HS-27A (cell line): ENCODE results near the gene TMEM150C.
"Not testable (repeated sequence)": the region's sequence is repeated elsewhere in the genome, so short reads cannot be mapped to it uniquely, and the experiment has no call there.

Source experiments
- DNase-seq: peaks from one replicate; pipeline ENCODE4 v3.0.0-alpha.2; 2012; ENCODE audit warnings: low read depth, missing footprints

TMEM150C gene

DNA sequence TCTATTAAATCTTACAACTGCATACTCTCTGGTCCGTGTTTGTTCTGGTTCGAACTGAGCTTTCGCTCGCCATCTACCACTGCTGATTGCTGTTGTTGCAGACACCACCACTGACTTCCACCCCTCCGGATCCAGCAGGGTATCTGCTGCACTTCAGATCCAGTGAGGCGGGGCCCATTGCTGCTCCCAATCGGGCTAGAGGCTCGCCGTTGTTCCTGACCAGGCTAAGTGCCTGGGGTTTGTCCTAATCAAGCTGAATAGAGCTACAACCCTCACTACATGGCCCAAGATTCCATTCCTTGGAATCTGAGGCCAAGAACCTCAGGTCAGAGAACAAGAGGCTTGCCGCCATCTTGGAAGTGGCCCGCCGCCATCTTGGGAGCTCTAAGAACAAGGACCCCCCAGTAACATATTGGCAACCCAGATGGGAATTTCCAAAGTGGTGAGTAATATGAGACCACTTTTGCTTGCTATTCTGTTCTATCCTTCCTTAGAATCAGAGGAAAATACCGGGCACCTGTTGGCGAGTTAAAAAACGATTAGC is 88.1 kb downstream of the TMEM150C start:
- no peak for DNase-seq

DNA sequence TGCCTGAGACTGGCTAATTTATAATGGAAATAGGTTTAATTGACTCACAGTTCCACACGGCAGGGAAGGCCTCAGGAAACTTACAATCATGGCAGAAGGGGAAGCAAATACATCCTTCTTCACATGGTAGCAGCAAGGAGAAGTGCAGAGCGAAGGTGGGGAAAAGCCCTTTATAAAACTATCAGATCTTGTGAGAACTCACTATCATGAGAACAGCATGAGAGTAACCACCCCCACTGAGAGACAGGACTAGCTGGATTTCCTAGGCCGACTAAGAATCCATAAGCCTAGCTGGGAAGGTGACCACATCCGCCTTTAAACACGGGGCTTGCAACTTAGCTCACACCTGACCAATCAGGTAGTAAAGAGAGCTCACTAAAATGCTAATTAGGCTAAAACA is 88.7 kb downstream of the TMEM150C start:
- DNase-seq = not testable (repeated sequence)

DNA sequence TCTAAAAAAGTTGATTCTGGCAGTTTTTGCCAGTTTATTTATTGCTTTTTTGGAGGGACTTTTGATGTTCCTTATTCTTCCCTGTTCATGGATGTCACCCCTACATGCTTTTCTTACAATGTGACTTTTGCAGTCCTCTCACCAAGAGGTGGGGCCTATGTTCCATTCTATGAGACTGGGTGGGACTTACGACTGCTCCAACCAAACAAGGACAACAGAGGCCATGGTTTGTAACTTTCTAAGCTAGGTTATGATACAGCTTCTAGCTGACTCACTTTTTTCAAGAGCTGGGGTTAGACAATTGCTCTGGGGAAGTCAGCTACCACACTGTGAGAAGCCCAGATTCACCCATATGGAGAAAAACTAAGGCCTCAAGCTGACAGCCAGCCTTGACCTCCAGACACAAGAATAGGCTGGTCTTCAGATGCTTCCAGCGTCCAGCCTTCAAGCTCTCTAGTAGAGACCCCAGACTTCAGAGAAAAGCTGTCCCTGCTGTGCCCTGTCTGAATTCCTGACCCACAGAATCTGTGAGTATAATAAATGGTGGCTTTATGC is 91.9 kb downstream of the TMEM150C start:
- DNase-seq = no peak

DNA sequence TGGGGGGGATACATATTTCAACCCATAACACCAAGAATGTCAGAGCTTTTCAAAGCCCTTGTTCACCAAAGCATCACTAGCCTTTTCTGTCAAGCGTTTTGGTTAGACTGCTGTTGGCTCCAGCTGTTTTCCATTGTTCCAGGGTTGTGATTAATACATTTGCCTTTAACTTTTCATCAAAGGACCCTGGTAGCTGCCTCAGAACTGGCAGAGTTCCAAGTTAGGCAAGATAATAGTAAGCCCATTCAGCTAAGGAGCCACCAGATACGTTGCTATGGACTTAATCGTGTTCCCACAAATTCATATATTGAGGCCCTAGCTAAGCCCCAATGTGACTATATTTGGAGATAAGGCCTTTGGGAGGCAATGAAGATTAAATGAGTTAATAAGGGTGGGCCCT is 94.3 kb downstream of the TMEM150C start:
- no peak for DNase-seq

DNA sequence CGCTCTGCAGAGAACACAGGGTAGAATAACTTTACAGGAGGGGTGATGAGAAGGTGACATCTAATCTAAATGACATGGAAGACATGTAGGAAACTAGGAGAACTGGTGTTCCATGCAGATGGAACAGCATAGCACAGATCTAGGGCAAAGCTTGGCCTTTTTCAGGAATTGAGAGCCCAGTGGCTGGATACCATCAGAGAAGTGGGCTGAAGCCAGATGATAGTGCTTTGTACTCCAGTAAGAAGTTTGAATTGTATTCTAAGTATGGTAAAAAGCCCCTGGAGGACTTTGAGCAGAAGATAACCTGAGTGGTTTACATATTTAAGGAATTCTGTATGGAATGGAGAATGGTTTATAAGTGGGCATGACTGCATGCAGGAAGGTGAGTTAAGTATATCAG is 98.6 kb downstream of the TMEM150C start:
- no peak for DNase-seq

DNA sequence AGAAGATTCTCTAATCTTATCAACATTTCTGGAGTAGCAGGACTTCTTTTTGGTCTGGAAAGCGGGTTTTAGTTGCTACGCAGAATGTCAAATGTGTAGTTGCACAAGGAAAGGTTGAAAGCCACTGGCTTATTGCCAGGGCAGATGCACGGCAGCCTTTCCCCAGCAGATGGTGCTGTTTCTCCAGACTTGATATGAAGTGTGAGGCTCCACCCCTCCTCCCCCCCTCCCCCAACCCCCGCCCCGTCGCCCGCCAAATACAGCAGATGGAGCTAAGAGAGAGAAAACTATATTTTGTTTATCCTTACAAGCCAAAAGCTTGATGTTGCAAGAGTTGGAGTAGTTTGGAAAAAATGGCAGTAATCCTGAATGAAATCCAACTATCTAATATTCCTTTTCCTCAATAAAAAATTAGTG is 99.4 kb downstream of the TMEM150C start:
- DNase-seq = peak; percentile 53

DNA sequence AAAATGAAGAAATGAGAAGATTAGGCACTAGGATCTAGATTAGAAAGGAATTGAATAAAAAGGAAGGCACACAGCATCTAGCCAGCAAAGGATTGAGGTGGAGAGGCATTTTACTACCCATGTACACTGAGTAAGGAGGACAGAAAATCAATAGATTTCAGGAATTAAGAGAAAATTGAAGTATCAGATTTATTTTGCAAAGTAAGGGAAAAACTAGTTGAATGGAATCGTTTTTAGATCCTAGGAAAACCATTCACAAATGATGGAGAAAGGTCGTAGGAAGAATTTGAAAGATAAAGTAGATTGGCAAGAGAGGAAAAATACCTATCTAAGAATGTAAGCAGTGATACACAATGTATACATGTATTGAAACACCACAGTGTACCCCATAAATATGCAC is 100.1 kb downstream of the TMEM150C start:
- DNase-seq = no peak

DNA sequence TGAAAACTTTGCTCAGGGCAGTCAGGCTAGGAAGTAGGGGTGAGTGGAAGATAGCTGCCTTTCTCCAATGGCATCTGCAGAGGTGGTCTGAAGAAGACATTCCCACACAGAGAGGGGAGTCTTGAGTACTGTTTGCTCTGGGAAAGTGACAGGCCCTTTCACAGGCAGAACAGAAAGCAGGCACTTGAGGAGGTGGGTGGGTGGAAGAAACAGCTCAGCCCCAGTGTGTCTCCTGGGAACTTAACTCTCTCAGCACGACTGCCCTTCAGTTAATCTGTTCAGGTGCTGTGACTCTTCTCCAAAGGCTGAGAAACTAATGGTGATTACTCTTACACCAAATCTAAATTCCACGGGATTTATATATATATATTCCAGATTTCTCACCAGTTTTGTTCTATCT is 103.1 kb downstream of the TMEM150C start:
- DNase-seq = no peak

DNA sequence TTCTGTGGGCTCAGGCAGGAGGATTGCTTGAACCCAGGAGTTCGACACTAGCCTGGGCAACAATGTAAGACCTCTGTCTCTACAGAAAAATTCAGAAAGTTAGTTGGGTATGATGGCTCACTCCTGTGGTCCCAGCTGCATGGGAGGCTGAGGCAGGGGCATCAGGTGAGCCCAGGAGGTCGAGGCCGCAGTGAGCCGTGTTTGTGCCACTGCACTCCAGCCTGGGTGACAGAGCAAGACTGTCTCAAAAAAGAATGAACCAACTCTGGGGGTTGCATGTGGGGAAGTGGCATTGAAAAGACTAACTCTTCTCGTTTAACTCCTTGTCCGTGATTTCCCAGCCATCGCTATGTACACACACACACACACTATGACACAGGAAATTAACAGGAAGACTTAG is 104.5 kb downstream of the TMEM150C start:
- no peak for DNase-seq

DNA sequence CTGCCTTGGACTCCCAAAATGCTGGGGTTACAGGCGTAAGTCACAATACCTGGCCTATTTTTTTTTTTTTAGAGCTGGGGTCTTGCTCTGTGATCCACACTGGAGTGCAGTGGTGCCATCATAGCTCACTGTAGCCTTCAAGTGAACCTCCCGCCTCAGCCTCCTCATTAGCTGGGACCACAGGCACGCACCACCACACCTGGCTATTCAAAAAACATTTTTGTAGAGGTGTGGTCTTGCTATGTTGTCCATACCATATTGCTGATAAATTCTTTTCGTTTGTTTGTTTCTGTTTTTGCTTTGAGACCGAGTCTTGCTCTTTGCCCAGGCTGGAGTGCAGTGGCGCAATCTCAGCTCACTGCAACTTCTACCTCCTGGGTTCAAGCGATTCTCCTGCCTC is 109.8 kb downstream of the TMEM150C start:
- no peak for DNase-seq

DNA sequence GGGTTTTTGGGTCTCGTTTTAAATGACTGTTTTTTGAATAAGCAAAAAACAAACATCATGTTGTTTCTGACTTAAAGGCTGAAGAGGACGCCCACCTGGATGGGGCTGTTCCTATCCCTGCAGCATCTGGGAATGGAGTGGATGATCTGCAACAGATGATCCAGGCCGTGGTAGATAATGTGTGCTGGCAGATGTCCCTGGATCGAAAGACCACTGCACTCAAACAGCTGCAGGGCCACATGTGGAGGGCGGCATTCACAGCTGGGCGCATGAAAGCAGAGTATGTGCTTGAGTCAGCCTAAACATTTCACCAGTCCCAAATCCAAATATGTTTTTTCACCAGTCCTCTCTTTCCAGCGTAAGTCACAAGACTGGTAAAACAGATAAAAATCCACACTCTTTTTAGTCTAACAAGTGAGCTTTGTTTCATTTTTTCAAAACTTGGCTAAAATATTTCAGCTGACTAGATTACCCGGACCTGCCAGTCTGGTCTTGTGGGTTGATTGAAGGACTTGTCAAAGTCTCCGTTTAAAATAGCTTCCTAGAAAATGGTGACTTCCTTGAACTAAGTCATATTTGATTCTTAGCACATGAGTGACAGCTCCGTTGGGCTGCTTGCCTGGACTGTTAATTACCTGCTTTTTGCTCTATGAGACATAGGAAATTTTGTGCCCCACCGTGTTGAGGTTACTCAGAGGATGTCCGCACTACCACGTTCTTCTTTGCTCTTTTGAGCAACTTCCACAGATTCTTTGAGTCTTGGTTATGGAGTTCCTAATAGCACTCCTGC is 110.6 kb downstream of the TMEM150C start:
- DNase-seq = no peak

DNA sequence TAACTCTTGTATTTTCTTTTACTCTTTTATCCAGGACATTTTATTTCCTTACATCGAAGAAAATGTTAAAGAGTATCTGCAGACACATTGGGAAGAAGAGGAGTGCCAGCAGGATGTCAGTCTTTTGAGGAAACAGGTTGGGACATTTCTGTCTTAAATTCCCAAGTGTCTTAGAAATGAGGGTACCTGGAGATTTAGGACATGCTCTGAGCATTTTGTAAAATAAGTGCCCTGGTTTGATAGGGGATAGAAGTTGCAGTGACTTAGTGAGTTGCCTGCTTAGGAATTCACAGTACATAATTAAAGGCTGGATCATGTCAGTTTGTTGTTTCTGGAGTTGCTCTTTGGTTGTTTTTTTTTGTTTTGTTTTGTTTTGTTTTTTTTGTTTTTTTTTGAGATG is 113.9 kb downstream of the TMEM150C start:
- DNase-seq = no peak

DNA sequence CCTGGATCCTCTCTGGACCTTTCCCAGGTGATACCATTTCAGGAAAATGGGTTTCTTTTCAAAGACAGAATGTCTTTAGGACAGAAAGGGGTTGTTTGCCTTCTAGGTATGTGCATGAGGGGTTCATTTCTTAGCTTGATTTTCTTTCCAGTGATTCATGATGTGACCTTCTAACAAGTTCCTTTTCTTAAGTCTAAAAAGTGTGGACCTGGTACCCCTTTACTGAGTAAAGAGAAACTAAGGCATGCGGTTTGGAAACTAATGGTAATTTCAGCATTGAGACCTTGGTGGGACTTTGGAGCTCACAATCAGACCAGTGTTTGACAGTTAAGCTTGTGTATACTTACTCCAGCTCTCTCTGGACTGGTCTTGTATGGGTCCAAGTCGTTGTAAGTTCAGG is 122.7 kb downstream of the TMEM150C start:
- no peak for DNase-seq

DNA sequence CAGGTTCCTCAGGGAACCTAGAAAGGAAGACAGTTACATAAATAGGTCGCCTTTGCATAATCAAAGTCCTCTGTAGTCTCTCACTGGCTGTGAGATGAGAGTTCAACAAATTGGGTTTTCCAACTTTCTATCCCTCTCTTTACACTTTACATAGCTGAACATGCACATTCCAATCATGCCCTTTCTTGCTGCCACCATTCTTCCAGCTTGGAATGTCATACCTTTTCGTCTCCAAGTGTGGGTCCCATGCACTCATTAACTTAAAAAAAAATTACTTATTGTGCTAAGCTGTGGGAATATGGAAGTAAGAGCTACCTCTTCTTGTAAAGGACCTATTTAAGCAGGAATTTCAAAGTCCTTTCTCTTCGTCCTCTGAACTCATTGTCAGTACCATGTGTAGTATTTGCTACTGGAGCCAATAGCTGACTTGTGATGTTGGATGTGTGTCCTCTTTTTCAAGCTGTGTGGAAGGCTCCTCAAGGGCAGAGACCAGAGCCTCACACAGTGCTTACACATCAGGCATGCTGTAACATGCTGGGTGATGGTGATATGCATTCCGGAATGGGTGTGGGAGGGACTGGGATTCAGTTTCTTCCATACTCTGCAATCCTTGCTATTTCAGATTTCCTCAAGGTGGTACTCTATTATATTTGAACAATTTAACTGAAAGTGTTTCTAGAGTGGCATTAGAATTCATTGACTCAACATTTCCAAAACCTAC is 124.3 kb downstream of the TMEM150C start:
- no peak for DNase-seq

DNA sequence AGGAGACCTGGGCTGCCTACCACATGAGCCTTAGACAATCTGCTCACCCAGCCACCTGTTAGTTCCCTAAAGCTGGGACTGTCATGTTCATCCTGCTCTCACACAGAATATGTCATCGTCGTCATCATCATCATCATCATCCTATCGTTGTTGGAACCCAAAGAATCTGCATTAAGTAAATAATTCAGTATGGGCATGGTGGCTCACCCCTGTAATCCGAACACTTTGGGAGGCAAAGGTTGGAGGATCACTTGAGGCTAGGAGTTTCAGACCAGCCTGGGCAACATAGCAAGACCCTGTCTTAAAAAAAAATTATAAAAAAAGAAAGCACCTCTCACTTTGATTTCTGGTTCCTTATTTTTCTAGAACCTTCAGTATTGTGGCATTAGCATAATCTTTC is 125.0 kb downstream of the TMEM150C start:
- DNase-seq = no peak

DNA sequence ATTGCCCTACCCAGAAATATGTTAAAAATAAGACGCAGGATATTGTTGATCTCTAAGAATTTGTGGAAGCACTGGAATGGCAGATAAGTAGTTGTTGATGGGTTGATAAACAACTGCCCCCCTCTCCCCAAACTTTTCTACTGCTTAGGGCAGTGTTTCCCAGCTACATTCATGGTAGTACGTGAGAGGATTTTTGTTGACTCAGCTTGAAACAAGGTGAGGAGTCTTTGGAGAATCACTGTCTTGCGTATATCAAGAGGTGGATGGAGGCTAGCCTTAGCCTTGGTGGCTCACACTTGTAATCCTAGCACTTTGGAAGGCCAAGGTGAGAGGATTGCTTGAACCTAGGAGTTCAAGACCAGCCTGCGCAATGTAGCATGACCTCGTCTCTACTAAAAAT is 125.7 kb downstream of the TMEM150C start:
- DNase-seq = no peak

DNA sequence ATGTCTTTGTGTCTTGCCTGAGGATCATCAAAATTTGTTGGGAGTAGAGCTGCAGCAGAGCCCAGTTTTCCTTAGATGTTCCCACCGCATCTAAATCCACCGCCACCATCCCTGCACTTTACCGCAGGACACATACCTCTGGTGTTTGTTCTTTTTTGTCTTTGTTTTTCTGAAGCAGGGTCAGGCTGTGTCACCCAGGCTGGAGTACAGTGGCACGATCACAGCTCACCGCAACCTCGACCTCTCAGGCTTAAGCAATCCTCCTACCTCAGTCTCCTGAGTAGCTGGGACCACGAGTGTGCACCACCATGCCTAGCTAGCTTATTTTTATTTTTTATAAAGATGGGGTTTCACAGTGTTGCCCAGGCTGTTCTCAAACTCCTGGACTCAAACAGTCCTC is 126.8 kb downstream of the TMEM150C start:
- no peak for DNase-seq

DNA sequence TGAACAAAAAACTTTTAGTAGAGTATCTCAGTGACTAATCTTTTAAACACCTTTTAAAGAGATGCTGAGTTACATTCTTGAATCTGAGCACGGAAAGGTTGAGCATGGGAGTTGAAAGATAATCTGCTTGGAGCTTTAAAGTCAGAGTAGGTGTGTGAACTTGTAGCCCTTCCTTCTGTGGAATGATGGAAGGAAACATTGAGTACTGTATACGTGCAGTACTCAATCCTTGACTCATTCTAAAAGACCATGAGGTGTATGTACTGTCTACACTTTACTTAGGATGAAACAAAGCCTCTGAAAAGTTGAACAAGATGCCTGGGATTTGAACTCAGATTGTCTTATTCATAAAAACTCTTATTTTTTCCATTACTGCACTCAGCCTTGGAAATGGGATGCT is 128.0 kb downstream of the TMEM150C start:
- DNase-seq = no peak
